ENCODE results near the gene ABCC4.

GRCh38 chr13:95128045-95128643 is 173.1 kb downstream of the ABCC4 start:
- TF ChIP-seq CTCF (IDR thresholded peaks at IDR 0.05; ENCODE audit: poor library complexity, severe bottlenecking) = no peak
- TF ChIP-seq POLR2AphosphoS5 (IDR thresholded peaks at IDR 0.05) = no peak
- TF ChIP-seq, protein P1, sequence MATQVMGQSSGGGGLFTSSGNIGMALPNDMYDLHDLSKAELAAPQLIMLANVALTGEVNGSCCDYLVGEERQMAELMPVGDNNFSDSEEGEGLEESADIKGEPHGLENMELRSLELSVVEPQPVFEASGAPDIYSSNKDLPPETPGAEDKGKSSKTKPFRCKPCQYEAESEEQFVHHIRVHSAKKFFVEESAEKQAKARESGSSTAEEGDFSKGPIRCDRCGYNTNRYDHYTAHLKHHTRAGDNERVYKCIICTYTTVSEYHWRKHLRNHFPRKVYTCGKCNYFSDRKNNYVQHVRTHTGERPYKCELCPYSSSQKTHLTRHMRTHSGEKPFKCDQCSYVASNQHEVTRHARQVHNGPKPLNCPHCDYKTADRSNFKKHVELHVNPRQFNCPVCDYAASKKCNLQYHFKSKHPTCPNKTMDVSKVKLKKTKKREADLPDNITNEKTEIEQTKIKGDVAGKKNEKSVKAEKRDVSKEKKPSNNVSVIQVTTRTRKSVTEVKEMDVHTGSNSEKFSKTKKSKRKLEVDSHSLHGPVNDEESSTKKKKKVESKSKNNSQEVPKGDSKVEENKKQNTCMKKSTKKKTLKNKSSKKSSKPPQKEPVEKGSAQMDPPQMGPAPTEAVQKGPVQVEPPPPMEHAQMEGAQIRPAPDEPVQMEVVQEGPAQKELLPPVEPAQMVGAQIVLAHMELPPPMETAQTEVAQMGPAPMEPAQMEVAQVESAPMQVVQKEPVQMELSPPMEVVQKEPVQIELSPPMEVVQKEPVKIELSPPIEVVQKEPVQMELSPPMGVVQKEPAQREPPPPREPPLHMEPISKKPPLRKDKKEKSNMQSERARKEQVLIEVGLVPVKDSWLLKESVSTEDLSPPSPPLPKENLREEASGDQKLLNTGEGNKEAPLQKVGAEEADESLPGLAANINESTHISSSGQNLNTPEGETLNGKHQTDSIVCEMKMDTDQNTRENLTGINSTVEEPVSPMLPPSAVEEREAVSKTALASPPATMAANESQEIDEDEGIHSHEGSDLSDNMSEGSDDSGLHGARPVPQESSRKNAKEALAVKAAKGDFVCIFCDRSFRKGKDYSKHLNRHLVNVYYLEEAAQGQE (IDR thresholded peaks at IDR 0.05; ENCODE audit: borderline replicate concordance) = no peak
- no peak for TF ChIP-seq EP300 (conservative IDR thresholded peaks at IDR 0.05; ENCODE audit: poor library complexity, severe bottlenecking)
- TF ChIP-seq SMC3 (conservative IDR thresholded peaks at IDR 0.05; ENCODE audit: poor library complexity) = no peak
- no peak for TF ChIP-seq TAF1 (IDR thresholded peaks at IDR 0.05; ENCODE audit: low read depth)
- no peak for TF ChIP-seq MXI1 (conservative IDR thresholded peaks at IDR 0.05; ENCODE audit: poor library complexity, severe bottlenecking)
- TF ChIP-seq EZH2 (IDR thresholded peaks at IDR 0.05; ENCODE audit: borderline replicate concordance, insufficient read depth, low read length, poor library complexity, severe bottlenecking) = no peak
- TF ChIP-seq RAD21 (conservative IDR thresholded peaks at IDR 0.05) = no peak

All from neural cell (in vitro differentiated cells).